Calu3 (cell line): Measurements from ENCODE around the gene SLC6A17. TPM values are rescaled to one million over a fixed set of nuclear protein-coding genes. Genes with fewer than 3 reads are reported as not detected.

Experiments used
- BruUV-seq: library from RNA; stranded (reverse); fragments of 400-500 nt; replicated peaks from 2 replicates; lab custom pipeline; 2021; lab: Mats Ljungman, UMichigan
- CTCF ChIA-PET: fragments of 300-600 bp; sonication (Branson Sonifier 250); formaldehyde crosslinking; loops from one replicate; lab custom pipeline; 2022; ENCODE audit warnings: antibody characterized with exemption; lab: Charles Lee
- DNase-seq: peaks from one replicate; pipeline ENCODE4 v3.0.0; 2022
- H3K27ac Mint-ChIP-seq: one replicate; pipeline ENCODE4 v1.8.0; 2022; ENCODE audit warnings: mixed read lengths; ENCODE audit not compliant: unreplicated experiment
- H3K27me3 Mint-ChIP-seq: one replicate; pipeline ENCODE4 v1.8.0; 2022; ENCODE audit warnings: mixed read lengths; ENCODE audit not compliant: unreplicated experiment
- H3K36me3 Mint-ChIP-seq: one replicate; pipeline ENCODE4 v1.8.0; 2022; ENCODE audit warnings: mild to moderate bottlenecking, moderate library complexity, mixed read lengths; ENCODE audit not compliant: insufficient read depth, unreplicated experiment
- H3K4me1 Mint-ChIP-seq: one replicate; pipeline ENCODE4 v1.8.0; 2022; ENCODE audit warnings: mild to moderate bottlenecking, low read depth, mixed read lengths; ENCODE audit not compliant: unreplicated experiment
- H3K4me3 Mint-ChIP-seq: one replicate; pipeline ENCODE4 v1.8.0; 2022; ENCODE audit warnings: mild to moderate bottlenecking, low read depth, moderate library complexity, mixed read lengths; ENCODE audit not compliant: unreplicated experiment
- H3K9me3 Mint-ChIP-seq: one replicate; pipeline ENCODE4 v1.8.0; 2022; ENCODE audit warnings: low read depth, mixed read lengths; ENCODE audit not compliant: unreplicated experiment
- CTCF ChIP-seq: fragments of 200-600 bp; IDR thresholded peaks from one replicate; pipeline ENCODE4 v1.8.0; 2022; ENCODE audit warnings: antibody characterized with exemption; ENCODE audit not compliant: unreplicated experiment
- intact Hi-C: fragments of 100-400 bp; cut with micrococcal nuclease; formaldehyde crosslinking; loops from one replicate; pipeline ENCODE4 v1.10.0; 2022; ENCODE audit not compliant: unreplicated experiment
- total RNA-seq: library from RNA; stranded (reverse); gene quantifications from 2 replicates; pipeline ENCODE4 v1.2.3, GENCODE V29; 2022

SLC6A17 gene
- total RNA-seq, 1 experiment from 2014 or later, result 0.24 TPM

- intact Hi-C loops, result no loop called here
- no peak overlapping the region for H3K27ac Mint-ChIP-seq
- peaks cover 16% of the 10 kb centered on the region for H3K36me3 Mint-ChIP-seq
- H3K27me3 Mint-ChIP-seq, result no peaks in the 10 kb centered on the region
- H3K9me3 Mint-ChIP-seq, result no peaks in the 10 kb centered on the region
- CTCF ChIA-PET, result no interaction called here
- no TSS peak for BruUV-seq
- H3K4me3 Mint-ChIP-seq, result no peak overlapping the region
- DNase-seq, result no peak
- TF ChIP-seq CTCF, result no peak
- H3K4me1 Mint-ChIP-seq, result peaks cover 16% of the 10 kb centered on the region
Observed at GRCh38 chr1:110245876-110246620, 95.8 kb downstream of the SLC6A17 start.

DNA sequence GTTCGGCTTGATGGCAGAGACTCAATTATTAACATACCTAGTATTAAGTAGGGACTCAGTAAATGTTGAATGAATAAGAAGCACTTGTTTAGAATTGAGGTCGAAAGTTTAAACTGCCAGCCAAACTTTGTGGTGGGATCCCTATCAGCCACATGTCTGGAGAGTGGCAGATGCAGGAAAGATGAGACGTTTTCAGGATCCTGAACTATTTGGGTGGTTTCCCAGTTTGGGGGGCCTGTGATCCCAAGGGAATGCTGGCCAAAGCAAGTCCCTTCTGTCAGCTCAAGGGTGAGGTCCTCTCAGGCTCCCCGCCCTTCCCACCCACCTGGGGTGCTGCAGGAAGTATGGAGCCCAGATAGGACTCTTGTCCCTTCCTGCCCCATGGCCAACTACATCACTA is 98.5 kb downstream of the SLC6A17 start:
- intact Hi-C loops, result no loop called here
- peaks cover 7% of the 10 kb centered on the region for H3K36me3 Mint-ChIP-seq
- H3K27me3 Mint-ChIP-seq, result no peaks in the 10 kb centered on the region
- BruUV-seq, result no TSS peak
- no peak overlapping the region for H3K4me3 Mint-ChIP-seq
- no peaks in the 10 kb centered on the region for H3K4me1 Mint-ChIP-seq
- no peak for TF ChIP-seq CTCF
- DNase-seq, result no peak
- no peaks in the 10 kb centered on the region for H3K9me3 Mint-ChIP-seq
- H3K27ac Mint-ChIP-seq, result no peak overlapping the region
- CTCF ChIA-PET, result no interaction called here

DNA sequence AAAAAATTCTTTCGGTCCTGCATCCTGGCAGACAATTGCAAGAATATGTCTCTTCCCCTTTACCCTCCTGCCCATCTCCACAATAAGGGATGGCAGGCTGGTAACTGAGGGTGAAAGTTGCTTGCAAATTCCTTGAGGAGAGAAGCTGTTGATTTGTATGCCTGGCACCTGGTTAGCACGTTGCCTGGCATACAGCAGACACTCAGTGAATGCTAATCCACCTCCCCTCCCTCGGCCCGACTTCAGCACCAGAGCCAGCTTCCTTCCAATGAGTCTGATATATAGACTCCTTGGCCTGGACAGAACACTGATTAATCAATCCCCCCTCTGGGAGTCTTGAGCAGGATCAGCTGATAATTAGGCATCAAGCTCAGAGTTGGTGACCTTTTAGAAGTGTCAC is 99.0 kb downstream of the SLC6A17 start:
- BruUV-seq, result no TSS peak
- Mint-ChIP-seq H3K27ac (no peak overlapping the region), H3K9me3 (no peaks in the 10 kb centered on the region), H3K36me3 (peaks cover 7% of the 10 kb centered on the region), H3K4me1 (no peaks in the 10 kb centered on the region), H3K4me3 (no peak overlapping the region), H3K27me3 (no peaks in the 10 kb centered on the region)
- TF ChIP-seq CTCF, result no peak
- no peak for DNase-seq
- intact Hi-C loops, result no loop called here
- CTCF ChIA-PET, result no interaction called here

GRCh38 chr1:110250008-110250407 is 99.7 kb downstream of the SLC6A17 start:
- Mint-ChIP-seq H3K4me3 (no peak overlapping the region), H3K27me3 (no peaks in the 10 kb centered on the region), H3K27ac (no peak overlapping the region), H3K9me3 (no peaks in the 10 kb centered on the region), H3K4me1 (no peaks in the 10 kb centered on the region), H3K36me3 (peaks cover 7% of the 10 kb centered on the region)
- DNase-seq, result no peak
- BruUV-seq, result no TSS peak
- intact Hi-C loops, result no loop called here
- CTCF ChIA-PET, result no interaction called here
- TF ChIP-seq CTCF, result no peak
